Stimulated activated memory B cell treated with anti-CD40 and anti-IgM and Interleukin-4, amounts not matched to agents 10 μg/mL and 1 μg/mL and 100 μg/mL, for 72 hours (primary cell): Measurements from ENCODE around the gene GALNT14.

Experiments
- ATAC-seq: fragments of 150-1000 bp; cut with Tn5 transposase; 2 replicates; pipeline ENCODE4 v1.10.0; 2021
- H3K27ac Mint-ChIP-seq: one replicate; pipeline ENCODE4 v1.8.0; 2022; ENCODE audit warnings: mild to moderate bottlenecking, mixed read lengths
- H3K27me3 Mint-ChIP-seq: one replicate; pipeline ENCODE4 v1.8.0; 2022; ENCODE audit warnings: mixed read lengths
- H3K36me3 Mint-ChIP-seq: one replicate; pipeline ENCODE4 v1.8.0; 2022; ENCODE audit warnings: mixed read lengths
- H3K4me1 Mint-ChIP-seq: one replicate; pipeline ENCODE4 v1.8.0; 2022; ENCODE audit warnings: mixed read lengths
- H3K4me3 Mint-ChIP-seq: one replicate; pipeline ENCODE4 v1.8.0; 2022; ENCODE audit warnings: mild to moderate bottlenecking, moderate library complexity, mixed read lengths
- H3K9me3 Mint-ChIP-seq: one replicate; pipeline ENCODE4 v1.8.0; 2022; ENCODE audit warnings: mixed read lengths

The GALNT14 gene

GRCh38 chr2:31141443-31142085 lies 3.3 kb upstream of the GALNT14 start:
- no peak overlapping the region for H3K4me3 Mint-ChIP-seq

GRCh38 chr2:31140151-31140550 lies 1.9 kb upstream of the GALNT14 start:
- H3K36me3 Mint-ChIP-seq, result no peaks in the 10 kb centered on the region
- no peaks in the 10 kb centered on the region for H3K9me3 Mint-ChIP-seq
- H3K4me3 Mint-ChIP-seq, result no peak overlapping the region
- no peak overlapping the region for H3K27ac Mint-ChIP-seq
- ATAC-seq, result no peak
- H3K4me1 Mint-ChIP-seq, result peaks cover 11% of the 10 kb centered on the region
- peaks cover 9% of the 10 kb centered on the region for H3K27me3 Mint-ChIP-seq

More at GRCh38 chr2:31141443-31142085, 3.3 kb upstream of the GALNT14 start:
- Mint-ChIP-seq H3K4me1 (peaks cover 11% of the 10 kb centered on the region), H3K27me3 (peaks cover 7% of the 10 kb centered on the region), H3K9me3 (no peaks in the 10 kb centered on the region), H3K27ac (no peak overlapping the region), H3K36me3 (no peaks in the 10 kb centered on the region)
- ATAC-seq, result no peak

DNA sequence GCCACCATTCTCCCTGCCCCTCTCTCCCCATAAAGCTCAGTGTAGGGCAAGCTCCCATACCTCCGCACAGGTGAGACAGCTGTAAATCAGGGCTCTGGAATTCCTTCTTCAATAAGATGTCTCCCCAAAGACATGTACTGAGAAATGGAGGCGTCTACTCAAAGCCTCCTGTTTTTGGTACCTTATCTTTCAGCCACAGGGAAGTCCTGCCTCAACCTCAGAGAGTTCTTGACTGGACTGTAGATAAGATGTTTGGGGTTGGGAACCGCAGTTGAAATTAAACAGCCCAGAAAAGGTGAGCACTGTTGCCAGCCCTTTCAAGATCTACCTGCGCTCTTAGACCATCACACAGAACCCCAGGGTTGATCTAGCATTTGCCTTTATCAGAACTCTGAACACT lies 1.4 kb upstream of the GALNT14 start:
- Mint-ChIP-seq H3K27me3 (peaks cover 9% of the 10 kb centered on the region), H3K4me3 (no peak overlapping the region)

DNA sequence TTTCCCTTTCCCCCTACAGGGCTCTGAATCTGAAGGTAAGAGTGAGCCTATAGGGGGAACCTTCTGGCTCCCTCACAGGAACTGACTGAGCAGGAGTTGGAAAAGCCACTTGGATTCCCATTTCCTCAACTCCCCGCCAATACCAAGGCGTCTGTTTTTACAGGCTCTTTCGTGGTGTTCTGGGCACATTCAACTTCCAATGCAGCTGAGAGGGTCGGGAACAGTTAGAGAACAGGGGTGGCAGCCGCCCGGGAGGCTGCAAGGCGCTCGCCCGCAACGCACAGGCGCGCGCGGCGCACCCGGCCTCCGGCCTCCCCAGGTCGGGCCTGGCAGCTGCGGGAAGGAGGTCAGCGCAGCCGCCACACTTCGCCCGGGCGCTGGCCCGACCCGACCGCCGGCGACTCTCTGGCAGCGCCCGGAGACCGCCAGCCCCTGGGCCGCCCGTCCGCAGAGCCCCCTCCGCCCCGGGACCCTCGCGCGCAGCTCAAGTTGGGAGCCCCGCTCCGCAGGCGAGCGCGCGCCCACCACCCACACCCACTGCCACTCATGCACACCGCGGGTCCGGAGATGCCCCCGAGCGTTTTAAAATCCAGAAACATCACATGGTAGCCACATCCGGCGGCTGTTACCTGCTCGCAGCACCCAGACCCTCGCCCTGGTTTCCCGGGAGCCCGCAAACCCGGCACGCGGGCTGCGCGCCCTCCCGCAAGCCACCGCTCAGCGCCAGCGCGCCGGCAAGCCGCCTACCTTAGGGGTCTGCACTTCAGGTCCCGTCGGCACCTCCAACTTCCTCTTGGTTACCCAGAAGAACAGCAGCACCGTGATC lies 816 bp downstream of the GALNT14 start:
- Mint-ChIP-seq H3K4me1 (peaks cover 11% of the 10 kb centered on the region), H3K4me3 (peak overlapping the region; percentile 85), H3K27me3 (peaks cover 9% of the 10 kb centered on the region), H3K36me3 (no peaks in the 10 kb centered on the region), H3K9me3 (no peaks in the 10 kb centered on the region), H3K27ac (peak overlapping the region; percentile 53)
- ATAC-seq, result peak; percentile 40

More for the DNA sequence above, 1.4 kb upstream of the GALNT14 start:
- H3K9me3 Mint-ChIP-seq, result no peaks in the 10 kb centered on the region
- H3K27ac Mint-ChIP-seq, result no peak overlapping the region
- peaks cover 11% of the 10 kb centered on the region for H3K4me1 Mint-ChIP-seq
- H3K36me3 Mint-ChIP-seq, result no peaks in the 10 kb centered on the region
- ATAC-seq, result no peak

DNA sequence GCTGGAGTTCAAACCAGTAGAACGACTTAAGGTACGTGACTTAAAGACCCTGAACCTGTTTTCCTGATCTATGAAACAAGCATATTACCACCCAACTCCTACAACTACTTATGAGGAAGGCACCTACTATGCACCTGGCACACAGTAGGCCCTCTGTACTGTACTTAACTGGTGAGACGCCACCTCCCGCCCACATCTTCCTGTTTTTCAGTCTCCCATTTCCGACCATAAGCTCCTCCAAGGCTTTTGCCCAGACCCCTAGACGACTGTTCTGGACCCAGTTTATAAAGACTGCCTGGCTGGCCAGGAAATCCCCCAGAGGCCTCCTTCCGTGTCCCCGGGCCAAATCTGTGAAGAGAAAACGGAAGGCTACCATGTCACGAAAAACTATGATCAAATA lies 1.5 kb downstream of the GALNT14 start:
- no peak for ATAC-seq
- H3K9me3 Mint-ChIP-seq, result no peaks in the 10 kb centered on the region
- H3K4me3 Mint-ChIP-seq, result peak overlapping the region; percentile 34
- H3K27me3 Mint-ChIP-seq, result peaks cover 9% of the 10 kb centered on the region
- no peaks in the 10 kb centered on the region for H3K36me3 Mint-ChIP-seq
- peaks cover 11% of the 10 kb centered on the region for H3K4me1 Mint-ChIP-seq
- peak overlapping the region; percentile 2 for H3K27ac Mint-ChIP-seq

- H3K36me3 Mint-ChIP-seq, result no peaks in the 10 kb centered on the region
- no peak overlapping the region for H3K27ac Mint-ChIP-seq
- H3K27me3 Mint-ChIP-seq, result peaks cover 9% of the 10 kb centered on the region
- H3K4me1 Mint-ChIP-seq, result peaks cover 11% of the 10 kb centered on the region
- no peak for ATAC-seq
- no peaks in the 10 kb centered on the region for H3K9me3 Mint-ChIP-seq
- no peak overlapping the region for H3K4me3 Mint-ChIP-seq
Observed at GRCh38 chr2:31136000-31136399, 2.2 kb downstream of the GALNT14 start.

- Mint-ChIP-seq H3K4me3 (no peak overlapping the region), H3K36me3 (no peaks in the 10 kb centered on the region), H3K9me3 (no peaks in the 10 kb centered on the region), H3K27me3 (peaks cover 9% of the 10 kb centered on the region), H3K4me1 (peaks cover 11% of the 10 kb centered on the region), H3K27ac (no peak overlapping the region)
- ATAC-seq, result no peak
Observed at GRCh38 chr2:31134480-31134879, 3.8 kb downstream of the GALNT14 start.

- peaks cover 9% of the 10 kb centered on the region for H3K27me3 Mint-ChIP-seq
- H3K9me3 Mint-ChIP-seq, result no peaks in the 10 kb centered on the region
- ATAC-seq, result no peak
Observed at GRCh38 chr2:31132786-31133185, 5.5 kb downstream of the GALNT14 start.

DNA sequence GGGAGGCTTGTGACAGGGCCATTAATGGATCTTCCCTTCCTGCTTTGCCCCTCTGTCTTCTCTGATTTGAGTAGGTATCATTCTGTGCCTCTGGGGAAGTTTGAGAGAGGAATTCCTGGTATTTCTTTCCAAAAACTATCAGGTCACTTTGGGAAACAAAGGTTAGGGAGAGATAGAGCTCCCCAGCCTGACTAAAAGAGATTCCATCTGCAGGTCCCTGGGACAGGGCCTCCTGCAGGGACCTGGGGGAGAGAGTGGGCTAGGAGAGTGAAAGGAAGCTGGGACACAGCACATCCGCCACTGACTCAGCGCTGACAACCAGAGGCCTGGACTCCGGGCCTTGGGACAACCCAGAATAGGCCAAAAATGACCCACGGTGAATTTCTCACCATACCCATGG lies 6.4 kb downstream of the GALNT14 start:
- Mint-ChIP-seq H3K36me3 (no peaks in the 10 kb centered on the region), H3K9me3 (no peaks in the 10 kb centered on the region), H3K4me3 (no peak overlapping the region), H3K27me3 (peaks cover 5% of the 10 kb centered on the region), H3K4me1 (peaks cover 4% of the 10 kb centered on the region), H3K27ac (no peak overlapping the region)
- no peak for ATAC-seq

More at GRCh38 chr2:31132786-31133185, 5.5 kb downstream of the GALNT14 start:
- no peak overlapping the region for H3K4me3 Mint-ChIP-seq
- H3K4me1 Mint-ChIP-seq, result peaks cover 9% of the 10 kb centered on the region
- no peak overlapping the region for H3K27ac Mint-ChIP-seq
- no peaks in the 10 kb centered on the region for H3K36me3 Mint-ChIP-seq

DNA sequence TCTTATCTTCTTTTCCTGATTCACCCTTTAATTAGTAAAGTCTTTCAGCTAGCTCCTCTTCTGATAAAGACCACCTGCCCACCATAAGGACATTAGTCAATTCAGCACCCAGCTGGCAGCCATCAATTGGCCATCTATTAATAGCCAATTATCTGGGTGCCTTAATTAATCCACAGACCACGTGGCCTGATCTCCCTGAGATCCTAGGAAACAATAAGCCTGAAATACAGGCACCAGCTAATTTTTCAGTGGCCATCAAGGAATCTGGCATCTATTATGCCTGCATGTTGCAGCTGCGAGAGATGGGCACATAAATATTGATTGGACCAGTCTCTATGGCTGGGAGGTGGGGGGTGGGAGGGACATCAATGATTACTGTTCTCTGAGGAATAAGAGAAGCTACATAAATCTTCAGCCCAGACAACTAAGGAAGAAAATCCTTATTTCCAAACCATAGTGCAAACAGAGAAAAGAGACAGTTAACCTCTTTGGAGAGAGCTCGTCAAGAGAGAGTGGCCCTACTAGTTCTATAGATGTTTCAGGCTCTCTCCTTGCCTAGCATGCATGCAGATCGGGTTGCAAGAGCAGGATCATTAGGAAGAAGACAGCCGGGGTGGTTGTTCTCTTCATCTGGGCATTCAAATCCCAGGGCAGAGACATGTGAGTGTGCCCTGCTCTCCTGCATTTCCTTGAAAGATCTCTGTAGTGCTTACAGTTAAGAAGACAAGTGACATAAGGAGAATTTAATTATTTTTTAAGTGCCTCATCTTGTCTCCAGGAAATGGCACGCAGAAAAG lies 8.7 kb downstream of the GALNT14 start:
- Mint-ChIP-seq H3K27ac (no peak overlapping the region), H3K4me3 (no peak overlapping the region), H3K4me1 (no peaks in the 10 kb centered on the region), H3K27me3 (no peaks in the 10 kb centered on the region), H3K9me3 (no peaks in the 10 kb centered on the region), H3K36me3 (no peaks in the 10 kb centered on the region)
- ATAC-seq, result no peak

GRCh38 chr2:31127931-31128330 lies 10.3 kb downstream of the GALNT14 start:
- no peak overlapping the region for H3K4me3 Mint-ChIP-seq
- no peak for ATAC-seq
- H3K9me3 Mint-ChIP-seq, result no peaks in the 10 kb centered on the region
- H3K36me3 Mint-ChIP-seq, result no peaks in the 10 kb centered on the region
- H3K4me1 Mint-ChIP-seq, result no peaks in the 10 kb centered on the region
- H3K27ac Mint-ChIP-seq, result no peak overlapping the region
- H3K27me3 Mint-ChIP-seq, result no peaks in the 10 kb centered on the region

DNA sequence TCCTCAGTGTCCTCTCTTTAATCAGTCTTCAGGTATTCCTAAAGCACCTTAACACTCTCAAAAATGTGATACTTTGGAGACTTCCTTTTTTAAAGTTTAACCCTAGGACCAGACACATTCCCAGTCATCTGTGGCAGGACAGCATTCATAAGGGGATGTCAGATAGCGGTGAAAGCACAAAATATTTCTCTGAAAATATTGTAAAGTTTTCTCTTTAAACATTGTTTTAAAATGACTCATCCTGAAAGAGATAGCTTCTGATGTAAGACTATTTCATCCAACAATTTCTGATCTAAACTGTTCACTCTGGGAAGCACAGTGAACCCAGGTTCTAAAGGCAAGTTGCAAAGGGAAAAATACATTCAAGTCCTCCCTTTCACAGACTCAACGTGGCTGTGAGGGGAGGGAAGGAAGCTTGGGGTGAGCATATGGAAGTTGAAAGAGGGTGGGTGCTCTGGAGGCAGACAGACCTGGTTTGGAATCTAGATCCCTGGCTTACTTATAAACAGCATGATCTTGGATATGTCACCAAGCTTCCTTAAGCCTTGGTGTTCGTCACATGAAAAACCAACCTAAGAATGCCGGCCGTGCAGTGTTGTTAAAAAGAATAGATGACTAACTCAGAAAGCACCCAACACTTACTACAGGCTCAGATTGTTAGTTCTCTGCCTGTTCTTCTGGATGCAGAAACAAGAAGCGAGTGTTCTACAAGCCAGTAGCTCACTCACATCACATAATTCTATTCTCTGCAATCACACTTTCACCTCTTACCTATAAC lies 12.1 kb downstream of the GALNT14 start:
- no peaks in the 10 kb centered on the region for H3K36me3 Mint-ChIP-seq
- H3K4me3 Mint-ChIP-seq, result no peak overlapping the region
- no peaks in the 10 kb centered on the region for H3K4me1 Mint-ChIP-seq
- H3K27me3 Mint-ChIP-seq, result no peaks in the 10 kb centered on the region
- no peaks in the 10 kb centered on the region for H3K9me3 Mint-ChIP-seq
- ATAC-seq, result no peak
- H3K27ac Mint-ChIP-seq, result no peak overlapping the region

DNA sequence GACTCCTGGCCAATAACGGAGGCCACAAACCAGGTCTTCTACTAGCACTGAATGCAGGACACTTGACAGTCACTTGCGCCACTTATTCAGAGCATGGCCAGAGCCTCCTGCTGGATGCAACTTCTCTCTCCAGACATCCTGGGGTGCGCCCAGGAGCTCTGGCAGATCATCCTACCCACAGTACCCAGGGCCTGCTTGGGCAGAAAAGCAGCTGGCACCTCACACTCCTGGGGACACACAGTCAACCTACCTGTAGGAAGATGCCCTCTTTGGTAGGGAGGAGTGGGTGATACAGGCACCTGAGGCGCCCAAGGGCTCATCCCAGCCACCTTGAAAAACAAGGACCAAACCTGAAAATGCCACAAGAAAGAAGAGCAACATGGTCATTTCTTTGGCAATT lies 13.3 kb downstream of the GALNT14 start:
- no peak overlapping the region for H3K27ac Mint-ChIP-seq
- H3K27me3 Mint-ChIP-seq, result no peaks in the 10 kb centered on the region
- H3K4me1 Mint-ChIP-seq, result no peaks in the 10 kb centered on the region
- H3K4me3 Mint-ChIP-seq, result no peak overlapping the region
- no peaks in the 10 kb centered on the region for H3K36me3 Mint-ChIP-seq
- ATAC-seq, result no peak
- H3K9me3 Mint-ChIP-seq, result no peaks in the 10 kb centered on the region

GRCh38 chr2:31122133-31122532 lies 16.1 kb downstream of the GALNT14 start:
- Mint-ChIP-seq H3K27me3 (no peaks in the 10 kb centered on the region), H3K9me3 (no peaks in the 10 kb centered on the region), H3K4me1 (no peaks in the 10 kb centered on the region), H3K4me3 (no peak overlapping the region), H3K27ac (no peak overlapping the region), H3K36me3 (no peaks in the 10 kb centered on the region)
- no peak for ATAC-seq

DNA sequence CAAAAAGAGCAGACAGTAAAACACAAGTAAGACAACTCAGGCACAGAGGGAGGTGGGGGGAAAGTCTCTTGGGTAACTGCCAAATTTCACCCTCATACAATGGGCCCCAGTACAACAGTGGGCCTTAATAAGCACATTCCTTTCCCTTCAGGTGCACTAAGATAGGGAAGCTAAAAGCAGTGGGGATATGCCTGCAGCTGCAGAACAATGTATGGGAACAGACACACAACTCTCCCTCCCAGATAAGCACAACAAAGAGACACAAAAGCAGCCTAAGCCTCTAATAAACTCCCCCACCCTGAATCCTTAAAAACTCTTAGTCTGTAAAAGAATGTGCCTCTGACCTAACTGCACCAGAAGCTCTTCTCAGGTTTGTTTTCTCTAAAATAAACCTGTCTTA lies 24.5 kb downstream of the GALNT14 start:
- no peak for ATAC-seq
- Mint-ChIP-seq H3K9me3 (no peaks in the 10 kb centered on the region), H3K36me3 (no peaks in the 10 kb centered on the region), H3K4me3 (no peak overlapping the region), H3K27ac (no peak overlapping the region), H3K4me1 (no peaks in the 10 kb centered on the region), H3K27me3 (no peaks in the 10 kb centered on the region)
